Measurements from ENCODE around the gene SRRM2.

The SRRM2 gene

DNA sequence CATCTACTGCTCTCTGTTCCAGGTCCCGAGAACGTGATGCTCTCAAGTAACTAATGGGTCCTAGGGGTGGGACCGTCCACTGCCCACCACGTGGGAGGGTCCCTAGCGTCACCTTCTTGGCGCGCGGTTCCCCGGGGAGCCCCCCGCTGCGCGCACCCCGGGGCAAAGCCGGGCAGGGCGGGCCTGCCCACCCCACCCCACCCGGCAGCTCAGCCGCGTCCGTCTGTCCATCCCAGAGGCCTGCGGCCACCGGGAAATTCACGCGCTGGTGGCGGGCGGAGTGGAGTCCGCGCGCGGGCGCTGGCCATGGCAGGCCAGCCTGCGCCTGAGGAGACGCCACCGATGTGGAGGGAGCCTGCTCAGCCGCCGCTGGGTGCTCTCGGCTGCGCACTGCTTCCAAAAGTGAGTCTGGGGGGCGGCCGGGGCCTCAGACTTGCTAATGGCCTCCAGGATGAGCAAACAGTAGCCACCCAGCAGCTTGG is 46.3 kb downstream of the SRRM2 start:
- no peak for DNase-seq (ENCODE audit: low read depth in 2 of 2)

DNA sequence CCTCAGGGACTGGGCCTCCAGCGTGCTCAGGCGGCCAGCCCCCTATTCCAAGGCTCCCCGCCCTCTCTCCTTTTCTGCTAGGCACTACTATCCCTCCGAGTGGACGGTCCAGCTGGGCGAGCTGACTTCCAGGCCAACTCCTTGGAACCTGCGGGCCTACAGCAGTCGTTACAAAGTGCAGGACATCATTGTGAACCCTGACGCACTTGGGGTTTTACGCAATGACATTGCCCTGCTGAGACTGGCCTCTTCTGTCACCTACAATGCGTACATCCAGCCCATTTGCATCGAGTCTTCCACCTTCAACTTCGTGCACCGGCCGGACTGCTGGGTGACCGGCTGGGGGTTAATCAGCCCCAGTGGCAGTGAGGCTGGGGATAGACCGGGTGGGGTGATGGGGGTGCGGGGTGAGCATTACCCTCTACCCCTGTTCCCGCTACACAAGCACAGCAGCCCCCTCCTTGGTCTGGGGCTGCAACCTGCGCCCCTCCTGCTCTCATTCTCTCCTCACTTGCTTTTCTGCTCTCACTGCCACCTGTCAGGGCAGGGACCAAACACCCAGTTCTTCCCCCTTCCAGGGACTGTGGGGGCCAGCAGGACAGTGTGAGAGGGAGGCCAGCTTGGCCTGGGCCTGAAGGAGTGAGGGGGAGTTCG is 46.9 kb downstream of the SRRM2 start:
- DNase-seq (ENCODE audit: low read depth in 2 of 2), result no peak

DNA sequence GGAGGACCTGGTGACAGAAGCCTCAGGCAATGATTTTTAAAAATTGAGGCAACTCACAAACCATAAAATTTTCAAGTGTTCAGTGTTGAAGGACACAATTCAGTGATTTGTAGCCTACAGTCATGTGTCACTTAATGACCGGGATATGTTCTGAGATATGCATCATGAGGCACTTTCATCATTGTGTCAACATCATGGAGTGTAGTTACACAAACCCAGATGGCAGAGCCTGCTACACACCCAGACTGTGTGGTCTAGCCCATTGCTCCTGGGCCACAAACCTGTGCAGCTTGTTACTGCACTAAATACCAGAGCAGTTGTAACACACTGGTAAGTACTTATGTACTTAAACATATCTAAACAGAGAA is 47.4 kb downstream of the SRRM2 start:
- DNase-seq (ENCODE audit: low read depth in 2 of 2), result no peak

DNA sequence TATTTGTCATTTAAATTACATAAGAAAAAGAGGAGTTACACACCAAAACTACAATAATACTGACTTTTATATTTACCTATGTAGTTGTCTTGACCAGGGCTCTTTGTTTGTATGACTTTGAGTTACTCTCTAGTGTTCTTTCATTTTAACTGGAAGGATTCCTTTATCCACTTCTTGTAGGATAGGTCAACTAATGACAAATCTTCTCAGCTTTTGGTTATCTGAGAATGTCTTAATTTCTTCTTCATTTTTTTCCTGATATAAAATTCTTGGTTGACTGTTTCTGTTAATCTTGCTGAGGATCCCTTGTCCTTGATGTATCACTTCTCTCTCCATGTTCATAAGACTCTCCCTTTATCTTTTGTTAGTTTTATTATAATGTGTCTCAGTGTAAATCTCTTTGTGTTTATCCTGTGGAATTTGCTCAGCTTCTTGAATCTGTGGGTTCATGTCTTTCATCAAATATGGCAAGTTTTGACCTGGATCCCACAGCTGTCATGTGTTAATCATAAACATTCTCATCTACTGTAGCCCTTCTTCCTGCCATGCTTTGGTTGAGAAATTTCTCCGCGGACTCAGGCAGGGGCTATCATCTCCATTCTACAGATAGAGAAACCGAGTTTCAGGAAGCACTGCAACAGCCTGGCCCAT is 51.2 kb downstream of the SRRM2 start:
- no peak for DNase-seq (ENCODE audit: low read depth in 2 of 2)

DNA sequence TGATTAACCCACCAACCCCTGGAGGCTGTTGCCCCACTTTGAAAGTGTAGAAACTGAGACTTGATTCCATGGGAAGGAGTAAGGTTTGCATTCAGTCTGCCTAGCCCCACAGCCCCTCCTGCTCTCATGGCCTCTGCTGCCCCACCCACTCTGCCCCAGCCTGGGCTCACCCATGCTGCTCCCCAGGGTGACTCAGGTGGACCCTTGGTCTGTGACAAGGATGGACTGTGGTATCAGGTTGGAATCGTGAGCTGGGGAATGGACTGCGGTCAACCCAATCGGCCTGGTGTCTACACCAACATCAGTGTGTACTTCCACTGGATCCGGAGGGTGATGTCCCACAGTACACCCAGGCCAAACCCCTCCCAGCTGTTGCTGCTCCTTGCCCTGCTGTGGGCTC is 52.3 kb downstream of the SRRM2 start:
- DNase-seq (ENCODE audit: low read depth in 2 of 2), result no peak

DNA sequence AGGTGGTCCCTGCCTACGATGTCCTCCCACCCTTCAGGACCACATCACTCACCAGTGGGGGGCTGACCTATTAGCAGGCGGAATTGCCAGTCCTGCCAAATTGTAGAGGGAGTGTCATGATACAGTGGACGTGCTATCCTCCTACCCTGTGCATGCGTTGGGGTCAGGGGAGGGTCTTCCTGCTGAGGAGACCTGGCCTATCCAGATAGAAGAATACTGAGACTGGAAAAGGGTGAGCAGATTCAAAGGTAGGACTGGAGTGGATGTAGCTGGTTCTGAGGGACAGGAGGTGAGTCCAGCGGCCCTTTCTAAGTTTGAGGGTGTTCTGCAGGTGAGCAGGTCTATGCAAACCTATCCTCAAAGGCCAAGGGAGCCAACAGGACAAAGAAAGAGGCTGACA is 53.8 kb downstream of the SRRM2 start:
- no peak for DNase-seq (ENCODE audit: low read depth in 2 of 2)

DNA sequence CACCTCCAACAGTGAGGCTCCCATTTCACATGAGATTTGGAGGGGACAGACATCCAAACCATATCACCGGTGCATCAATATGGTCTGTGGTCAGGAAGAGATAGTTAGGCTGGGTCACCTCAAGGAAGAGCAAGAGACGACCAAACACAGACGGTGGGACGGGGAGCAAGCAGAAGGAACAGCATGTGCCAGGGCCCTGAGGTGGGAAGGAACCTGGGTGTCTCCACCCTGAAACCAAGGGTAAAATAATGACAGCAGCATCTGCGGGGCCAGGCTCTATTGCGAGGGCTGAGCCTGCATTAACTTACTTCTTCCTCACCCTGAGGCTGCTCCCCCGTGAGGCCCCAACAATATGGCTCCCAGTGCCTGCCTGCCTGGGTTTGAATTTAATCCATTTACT is 55.7 kb downstream of the SRRM2 start:
- DNase-seq (ENCODE audit: low read depth in 2 of 2), result no peak

DNA sequence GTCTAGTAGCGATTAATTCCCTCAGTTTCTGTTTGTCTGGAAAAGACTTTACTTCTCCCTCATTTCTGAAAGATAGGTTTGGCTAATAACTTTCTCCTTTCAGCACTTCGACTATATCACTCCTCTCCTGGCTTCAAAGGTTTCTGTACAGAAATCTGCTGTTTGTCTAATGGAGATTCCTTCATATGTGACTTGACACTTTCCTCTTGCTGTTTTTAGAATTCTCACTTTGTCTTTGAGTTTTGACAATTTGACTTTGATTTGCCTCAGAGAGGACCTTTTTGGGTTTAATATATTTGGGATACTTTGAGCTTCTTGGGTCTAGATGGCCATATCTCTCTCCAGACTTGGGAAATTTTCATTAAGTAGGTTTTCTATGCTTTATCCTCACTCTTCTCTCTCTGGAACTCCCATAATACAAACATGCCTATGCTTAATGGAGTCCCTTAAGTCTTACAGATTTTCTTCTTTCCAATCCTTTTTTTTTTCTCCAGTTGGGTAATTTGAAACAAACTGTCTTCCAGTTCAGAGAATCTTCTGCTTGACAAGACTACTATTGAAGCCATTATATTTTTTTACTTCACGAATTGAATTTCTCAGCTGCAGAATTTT is 56.8 kb downstream of the SRRM2 start:
- DNase-seq (ENCODE audit: low read depth in 2 of 2), result no peak

DNA sequence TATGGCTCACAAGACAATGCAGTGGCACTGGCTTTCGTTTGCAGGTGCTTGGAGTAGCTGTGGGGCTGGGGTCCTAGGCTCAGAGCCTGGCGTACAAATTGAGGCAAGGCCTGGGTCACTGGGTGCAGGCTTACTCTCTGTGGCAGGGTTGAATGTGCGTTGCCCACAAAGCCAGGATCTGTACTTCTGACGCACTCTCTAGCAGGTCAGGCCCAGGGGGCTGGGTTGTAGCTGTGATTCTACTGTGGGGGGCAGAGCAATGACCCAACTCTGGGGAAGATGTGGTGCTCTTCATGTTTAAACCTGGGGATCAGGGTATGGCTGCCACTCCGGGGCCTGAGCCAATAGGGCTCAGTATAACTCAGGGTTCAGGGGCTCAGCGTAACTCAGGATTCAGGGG is 58.2 kb downstream of the SRRM2 start:
- no peak for DNase-seq (ENCODE audit: low read depth in 2 of 2)

DNA sequence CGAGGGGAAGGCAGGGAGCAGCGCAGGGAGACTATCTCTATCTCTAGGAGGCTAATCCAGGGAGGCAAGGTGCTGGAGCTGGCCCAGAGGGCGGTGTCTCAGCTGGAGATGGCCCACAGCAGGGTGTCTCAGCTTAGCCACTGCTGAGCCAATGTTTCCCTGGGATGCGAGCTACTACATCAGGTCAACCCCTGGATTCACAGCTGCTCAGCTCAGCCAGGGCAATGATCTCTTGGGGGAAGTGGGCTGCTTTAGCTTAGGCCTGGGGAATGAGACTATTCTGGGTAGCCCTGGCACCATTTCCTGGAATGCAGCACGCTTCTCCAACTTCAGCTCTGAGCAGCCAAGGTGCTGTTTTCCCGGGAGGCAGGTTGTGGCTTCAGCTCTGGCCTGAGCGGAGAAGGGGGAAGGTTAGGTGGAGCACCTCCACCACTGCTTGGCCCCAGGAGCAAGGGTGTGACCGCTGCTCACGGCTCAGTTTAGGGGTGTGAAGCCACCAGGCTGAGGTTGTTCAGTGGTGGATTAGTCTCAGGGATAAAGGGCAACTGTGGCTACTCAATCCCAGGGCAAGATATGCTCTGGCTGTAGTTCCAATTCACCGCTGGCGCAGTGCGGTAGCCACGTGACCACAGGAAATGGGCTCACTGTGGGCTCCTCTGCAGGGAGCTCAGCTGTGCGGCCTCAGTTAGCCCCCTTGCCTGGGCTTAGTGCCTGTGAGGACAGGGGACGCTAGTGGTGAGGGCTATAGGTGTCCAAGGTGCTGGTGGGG is 59.4 kb downstream of the SRRM2 start:
- no peak for DNase-seq (ENCODE audit: low read depth in 2 of 2)

DNA sequence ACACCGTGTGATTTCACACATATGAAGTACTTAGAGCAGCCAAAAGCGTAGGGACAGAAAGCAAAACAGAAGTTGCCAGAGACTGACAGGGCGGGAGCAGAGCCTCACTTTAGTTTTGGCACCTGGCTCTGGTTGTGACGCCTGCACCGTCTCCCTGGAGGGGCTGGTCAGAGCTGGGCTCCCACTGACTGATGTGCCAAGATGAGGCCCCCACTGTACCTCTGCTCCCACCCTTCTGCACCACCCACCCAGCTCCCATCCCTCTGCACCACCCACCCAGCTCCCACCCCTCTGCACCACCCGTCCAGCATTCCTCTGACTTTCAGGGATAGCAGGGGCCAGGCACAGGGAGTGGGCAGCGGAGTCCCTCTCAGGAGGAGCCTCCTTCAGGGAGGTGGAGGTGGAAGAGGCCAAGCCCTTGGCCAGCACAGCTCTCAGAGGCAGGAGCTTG is 61.4 kb downstream of the SRRM2 start:
- DNase-seq (ENCODE audit: low read depth in 2 of 2), result no peak

DNA sequence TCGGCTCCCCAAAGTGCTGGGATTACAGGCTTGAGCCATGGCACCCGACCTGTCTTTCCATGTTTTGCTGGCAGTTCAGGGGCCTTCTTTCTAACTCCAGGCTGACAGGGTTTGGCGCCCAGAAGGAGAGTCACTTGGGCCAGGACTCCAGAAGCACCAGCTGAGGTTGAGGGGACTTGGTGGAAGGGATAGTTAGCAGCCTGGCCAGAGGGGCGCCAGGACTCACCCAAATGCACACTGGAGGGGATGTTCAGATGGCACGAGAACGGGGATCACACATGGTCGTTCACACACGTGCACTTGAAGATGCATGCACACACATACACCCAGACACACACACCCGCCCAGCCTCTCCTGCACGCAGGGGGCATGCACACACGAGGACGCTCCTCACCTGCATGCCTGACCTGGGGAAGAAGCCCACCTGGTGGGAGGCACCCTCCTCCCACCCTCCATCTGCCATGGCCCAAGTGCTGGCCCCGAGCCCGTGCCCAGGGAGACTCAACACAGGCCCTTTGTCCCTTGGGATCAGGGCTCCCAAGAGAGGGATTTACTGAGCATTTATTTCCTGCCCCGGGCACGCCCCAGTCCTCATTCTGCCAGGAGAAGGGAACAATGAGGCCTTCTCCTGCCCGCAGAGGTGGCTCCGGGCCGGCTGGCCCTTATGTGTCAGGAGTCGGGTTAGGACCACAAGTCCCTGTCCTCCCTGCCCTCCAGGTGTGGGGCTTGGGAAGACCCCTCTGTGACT is 62.3 kb downstream of the SRRM2 start:
- DNase-seq (ENCODE audit: low read depth in 2 of 2), result no peak

DNA sequence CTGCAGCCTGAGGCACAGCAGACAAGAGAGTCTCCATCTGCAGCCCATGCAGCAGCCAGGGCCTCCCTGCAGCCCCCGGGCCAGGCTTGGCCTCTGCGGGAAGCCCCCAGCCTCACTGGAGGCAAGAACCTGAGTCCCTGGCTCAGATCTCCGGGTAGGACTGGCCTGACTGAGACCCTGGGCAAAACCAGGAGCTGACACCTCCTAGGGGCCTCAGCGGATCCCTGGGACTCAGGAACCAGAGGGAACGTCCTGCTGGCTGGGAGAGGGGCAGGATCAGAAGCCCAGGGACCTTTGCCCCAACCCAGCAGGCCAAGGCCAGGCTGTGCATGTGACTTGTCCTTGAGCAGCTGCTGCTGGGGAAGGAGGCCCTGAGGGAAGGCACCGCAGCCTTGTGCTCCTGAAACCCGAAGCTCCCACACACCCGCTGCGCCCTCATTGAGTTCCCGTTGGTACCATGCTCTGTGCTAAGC is 62.9 kb downstream of the SRRM2 start:
- DNase-seq (ENCODE audit: low read depth in 2 of 2), result no peak

DNA sequence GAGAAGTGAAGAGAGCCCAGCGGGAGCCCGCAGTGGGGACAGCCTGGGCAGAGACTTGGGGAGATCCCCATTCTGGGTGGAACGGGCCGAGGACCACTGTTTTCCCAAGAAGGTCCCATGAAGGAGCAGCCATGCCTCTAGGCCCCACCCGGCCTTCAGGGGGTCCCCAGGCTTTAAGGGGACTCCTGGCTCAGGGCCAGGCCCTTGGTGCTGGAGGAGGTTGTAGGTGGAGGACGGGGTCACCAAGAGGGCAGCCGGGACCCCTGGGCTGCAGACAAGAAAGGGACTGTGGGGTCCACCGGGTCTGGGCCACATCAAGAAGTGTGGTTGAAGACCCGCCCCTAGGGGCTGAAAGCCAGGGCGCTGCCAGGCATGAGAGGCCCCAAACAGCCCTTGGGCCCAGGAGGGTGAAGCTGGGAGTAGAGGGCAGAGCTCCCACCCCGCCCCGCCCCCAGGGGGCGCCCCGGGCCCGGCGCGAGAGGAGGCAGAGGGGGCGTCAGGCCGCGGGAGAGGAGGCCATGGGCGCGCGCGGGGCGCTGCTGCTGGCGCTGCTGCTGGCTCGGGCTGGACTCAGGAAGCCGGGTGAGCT is 64.4 kb downstream of the SRRM2 start, which contains the start of gene PRSS21:
Gene PRSS21, plus strand, starts transcription at position 487 of the 589 bp plus-strand sequence. Its CDS starts 32 bp downstream, at position 519.
- no peak for DNase-seq (ENCODE audit: low read depth in 2 of 2)

DNA sequence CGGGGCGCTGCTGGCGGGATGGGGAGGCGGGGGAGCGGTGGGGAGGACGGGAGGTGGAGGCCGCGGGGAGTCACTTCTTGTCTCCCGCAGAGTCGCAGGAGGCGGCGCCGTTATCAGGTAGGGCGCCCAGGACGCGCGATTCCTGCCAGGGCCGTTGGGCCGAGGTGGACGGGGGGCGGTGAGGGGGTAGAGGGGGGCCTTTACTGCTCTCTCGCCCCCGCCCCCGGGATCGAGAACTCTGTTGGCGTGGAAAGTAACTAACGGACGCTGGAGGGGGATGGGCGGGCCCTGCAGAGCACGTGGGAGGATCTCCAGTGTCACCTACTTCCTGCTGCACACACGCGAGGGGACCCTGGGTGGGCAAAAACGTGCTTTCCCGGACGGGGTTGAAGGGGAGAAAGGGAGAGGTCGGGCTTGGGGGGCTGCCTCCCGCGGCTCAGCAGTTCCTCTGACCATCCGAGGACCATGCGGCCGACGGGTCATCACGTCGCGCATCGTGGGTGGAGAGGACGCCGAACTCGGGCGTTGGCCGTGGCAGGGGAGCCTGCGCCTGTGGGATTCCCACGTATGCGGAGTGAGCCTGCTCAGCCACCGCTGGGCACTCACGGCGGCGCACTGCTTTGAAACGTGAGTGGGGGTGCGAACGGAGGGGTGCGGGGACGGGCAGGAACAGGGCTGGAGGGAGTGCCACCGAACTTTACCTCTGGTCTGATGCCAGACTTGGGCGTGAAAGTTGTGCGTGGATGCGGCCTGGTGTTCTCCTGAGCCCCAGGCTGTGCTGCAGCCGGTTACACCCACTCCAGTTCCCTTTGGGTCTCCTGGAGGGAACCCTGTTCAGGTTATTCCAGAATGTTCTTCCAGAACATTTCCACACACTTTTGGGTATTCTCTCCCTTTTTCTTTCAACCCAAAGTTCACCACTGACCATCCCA is 65.2 kb downstream of the SRRM2 start:
- no peak for DNase-seq (ENCODE audit: low read depth in 2 of 2)

DNA sequence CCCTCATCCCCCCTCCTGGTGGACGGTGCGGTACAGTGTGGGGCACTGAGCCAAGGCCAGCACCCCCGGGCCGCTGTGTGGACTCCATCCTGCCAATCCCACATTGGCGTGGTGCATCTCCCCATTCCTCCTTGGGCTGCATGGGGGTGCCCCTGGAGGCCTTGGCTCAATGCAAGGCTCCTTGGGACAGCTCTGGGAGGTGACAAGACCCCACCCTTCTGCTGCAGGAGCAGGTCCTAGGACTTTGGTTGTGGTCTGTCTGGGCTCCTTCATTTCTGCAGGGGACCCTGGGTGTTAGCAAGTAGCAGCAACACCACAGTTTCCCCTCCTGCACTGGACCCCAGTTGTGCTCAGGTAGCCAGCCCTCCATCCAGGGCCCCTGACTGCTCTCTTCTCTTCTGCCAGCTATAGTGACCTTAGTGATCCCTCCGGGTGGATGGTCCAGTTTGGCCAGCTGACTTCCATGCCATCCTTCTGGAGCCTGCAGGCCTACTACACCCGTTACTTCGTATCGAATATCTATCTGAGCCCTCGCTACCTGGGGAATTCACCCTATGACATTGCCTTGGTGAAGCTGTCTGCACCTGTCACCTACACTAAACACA is 65.9 kb downstream of the SRRM2 start:
- DNase-seq (ENCODE audit: low read depth in 2 of 2), result no peak

DNA sequence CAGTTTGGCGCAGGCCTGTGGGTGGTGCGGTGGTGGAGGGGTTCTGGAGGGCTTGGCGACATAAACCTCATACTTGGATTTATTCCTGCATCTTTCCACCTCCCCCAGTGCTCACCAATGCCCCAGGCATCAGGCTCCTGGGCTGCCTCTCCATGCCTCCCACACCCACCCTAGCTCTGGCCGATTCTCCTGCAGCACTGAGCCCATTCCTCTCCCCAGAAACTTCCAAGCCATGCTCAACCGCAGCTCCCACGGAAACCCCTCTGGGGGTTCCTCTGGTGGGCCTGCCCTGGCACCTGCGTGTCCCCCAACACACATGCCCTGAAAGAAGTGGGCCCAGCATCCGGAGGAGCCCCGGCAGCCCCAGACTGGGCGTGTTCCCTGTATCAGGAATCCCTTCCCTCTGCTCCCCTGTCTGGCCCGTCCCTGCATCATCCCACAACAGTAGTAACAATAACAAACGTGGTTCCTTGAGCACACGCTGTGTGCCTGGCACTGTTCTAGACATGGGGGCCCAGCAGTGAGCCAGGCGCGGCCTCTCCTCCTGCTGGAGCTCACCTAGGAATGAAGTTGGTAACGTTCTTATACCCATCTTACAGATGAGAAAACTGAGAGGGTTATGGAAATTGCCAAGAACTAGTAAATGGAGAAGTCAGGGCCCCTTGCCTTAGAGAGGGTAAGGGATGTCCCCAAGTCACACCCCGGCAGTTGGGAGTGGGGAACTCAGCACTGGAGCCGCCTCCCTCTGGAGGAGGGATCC is 66.9 kb downstream of the SRRM2 start:
- DNase-seq (ENCODE audit: low read depth in 2 of 2), result no peak

DNA sequence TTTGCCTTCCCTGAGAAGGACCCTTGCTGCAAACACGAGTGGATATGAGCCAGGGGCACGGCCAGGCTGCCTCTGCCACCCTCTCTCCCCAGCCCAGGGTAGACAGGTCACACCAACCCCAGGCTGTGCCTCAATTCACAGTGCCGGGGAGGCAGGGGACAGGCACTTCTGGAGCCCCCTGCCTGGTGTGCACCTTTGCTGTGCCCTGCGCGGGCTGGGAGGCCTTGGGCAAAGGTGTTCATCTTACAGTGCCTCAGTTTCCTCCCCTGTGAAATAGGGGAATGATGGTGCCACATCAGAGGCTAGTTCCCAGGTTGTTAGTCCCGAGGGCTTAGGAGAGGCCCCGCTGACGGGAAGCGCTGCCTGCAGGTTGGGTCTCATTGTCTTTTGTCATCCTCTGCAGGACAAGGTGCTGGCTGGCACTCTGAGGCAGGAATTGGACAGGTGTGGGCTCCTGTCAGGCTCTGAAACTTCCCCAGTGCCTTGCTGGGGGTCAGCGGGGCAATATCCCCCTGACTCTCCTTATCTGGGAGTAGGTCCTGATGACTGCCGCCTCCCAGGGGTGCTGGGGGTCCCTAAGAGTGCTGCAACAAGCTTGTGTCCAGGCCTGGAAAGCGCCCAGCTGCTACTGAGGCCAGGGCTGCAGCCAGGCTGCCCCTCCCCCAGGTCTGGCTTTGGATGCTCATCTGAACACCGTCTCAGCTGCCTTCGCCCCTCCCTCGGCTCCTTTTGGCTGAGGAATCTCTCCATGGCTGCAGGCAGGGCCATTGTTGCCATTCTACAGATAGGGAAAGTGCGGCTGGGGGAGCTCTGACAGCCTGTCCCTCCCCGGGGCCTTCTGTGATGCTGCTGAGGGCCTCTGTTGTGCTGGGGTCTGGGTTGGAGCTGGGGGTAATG is 67.7 kb downstream of the SRRM2 start:
- no peak for DNase-seq (ENCODE audit: low read depth in 2 of 2)
